GM12874 (cell line): ENCODE data around the gene CD52.

Experiments used
- CTCF ChIP-seq: IDR thresholded peaks from 2 replicates; pipeline ENCODE4 v1.5.1; 2011; ENCODE audit warnings: low read depth, mild to moderate bottlenecking, control low read depth, low read length, moderate library complexity; ENCODE audit not compliant: insufficient read depth

The CD52 gene

DNA sequence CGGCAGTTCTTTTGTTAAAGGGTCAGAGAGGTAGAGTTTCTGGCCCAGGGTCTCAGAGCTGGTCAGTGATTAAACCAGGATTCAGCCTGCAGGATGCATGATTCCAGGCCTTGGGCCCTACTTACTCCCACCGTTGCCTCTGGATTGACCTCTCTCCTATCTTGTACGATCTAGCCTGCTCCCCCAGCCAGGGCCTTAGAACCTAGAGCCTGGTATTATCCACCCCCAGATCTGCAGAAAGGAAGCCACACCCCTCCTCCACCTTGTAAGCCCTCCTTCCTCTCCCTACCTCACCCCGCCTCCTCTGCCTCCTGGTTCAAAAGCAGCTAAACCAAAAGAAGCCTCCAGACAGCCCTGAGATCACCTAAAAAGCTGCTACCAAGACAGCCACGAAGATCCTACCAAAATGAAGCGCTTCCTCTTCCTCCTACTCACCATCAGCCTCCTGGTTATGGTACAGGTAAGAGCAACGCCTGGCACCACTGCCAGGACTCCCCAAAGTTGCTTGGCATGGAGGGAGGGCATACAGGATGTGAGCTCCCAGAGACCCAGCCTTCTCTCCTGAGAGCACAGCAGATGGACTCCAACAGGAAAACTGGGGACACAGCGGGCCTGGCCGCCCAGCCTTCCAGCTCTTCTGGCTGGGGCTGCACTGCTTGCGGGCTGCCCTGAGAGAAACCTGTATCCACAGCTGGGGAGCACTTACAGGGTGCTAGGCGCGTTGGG lies at the start of gene CD52:
TSS of gene CD52 (plus strand) at position 347 of the 726 bp plus-strand sequence. CDS start at position 407, 60 bp downstream.
- no peak for TF ChIP-seq CTCF

DNA sequence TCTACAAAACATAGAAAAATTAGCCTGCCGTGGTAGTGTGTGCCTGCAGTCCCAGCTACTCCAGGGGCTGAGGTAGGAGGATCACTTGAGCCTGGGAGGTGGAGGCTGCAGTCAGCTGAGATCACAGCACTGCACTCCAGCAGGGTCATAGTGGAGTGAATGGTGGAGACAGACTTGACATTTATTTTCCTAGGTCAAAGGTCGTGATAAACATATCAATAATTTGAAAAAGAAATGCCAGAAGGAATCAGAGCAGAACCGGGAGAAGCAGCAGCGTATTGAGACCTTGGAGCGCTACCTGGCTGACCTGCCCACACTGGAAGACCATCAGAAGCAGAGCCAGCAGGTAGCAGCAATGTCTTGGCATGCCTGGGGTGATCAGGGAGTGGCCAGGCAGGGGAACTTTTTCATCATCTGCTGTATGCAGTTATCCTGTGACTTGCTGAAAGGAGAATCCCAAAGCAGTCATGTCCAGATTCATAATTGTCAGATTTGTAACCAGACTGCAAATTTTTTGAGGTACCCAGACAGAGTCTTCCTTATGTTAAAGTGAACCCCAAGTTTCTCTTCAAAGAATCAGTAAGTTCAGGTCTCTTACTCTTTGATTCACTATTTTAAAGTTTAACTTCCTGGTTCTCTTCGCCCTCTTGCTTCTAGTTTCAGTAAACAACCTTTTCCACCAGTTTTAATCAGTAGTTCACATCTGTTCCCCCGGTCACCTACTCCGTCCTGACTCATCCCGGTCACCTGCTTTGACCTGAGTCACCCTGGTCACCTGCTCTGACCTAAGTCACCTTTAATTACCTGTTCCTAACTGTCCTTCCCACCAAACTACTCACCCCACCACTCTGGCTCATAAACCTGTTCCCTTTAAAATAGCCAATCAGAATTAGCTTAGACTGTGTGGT lies 49.2 kb upstream of the CD52 start:
- no peak for TF ChIP-seq CTCF

DNA sequence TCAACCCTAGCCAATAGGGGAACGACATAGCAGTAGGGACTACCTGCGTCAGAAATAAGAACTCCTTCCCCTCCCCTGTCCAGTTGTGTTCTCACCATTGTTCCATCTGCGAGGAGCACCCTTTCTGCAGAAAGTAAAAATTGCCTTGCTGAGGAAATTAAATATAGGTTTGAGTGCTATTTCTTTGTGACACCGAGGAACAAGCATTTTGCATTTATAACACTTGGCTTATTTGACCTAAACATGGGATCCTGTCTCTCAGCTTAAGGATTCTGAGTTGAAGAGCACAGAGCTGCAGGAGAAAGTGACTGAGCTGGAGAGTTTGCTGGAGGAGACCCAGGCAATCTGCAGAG lies 48.6 kb upstream of the CD52 start:
- TF ChIP-seq CTCF = no peak

GRCh38 chr1:26274801-26275425 lies 42.8 kb upstream of the CD52 start:
- no peak for TF ChIP-seq CTCF

GRCh38 chr1:26275580-26276431 lies 42.0 kb upstream of the CD52 start:
- peak; percentile 83 for TF ChIP-seq CTCF

- no peak for TF ChIP-seq CTCF
Observed at GRCh38 chr1:26276432-26276838, 41.3 kb upstream of the CD52 start.
